Measurements from ENCODE around the gene SFN.
"Not testable (repeated sequence)": the region's sequence is repeated elsewhere in the genome, so short reads cannot be mapped to it uniquely, and the experiment has no call there.

Gene SFN

GRCh38 chr1:26862781-26863684, at the start of gene SFN:
Gene SFN (plus strand): TSS chr1:26863149. CDS start chr1:26863213, 64 bp downstream.
- DNase-seq: peak; percentile 34

- no peak for DNase-seq
Measured at GRCh38 chr1:26814377-26814776, 48.6 kb upstream of the SFN start.

- DNase-seq: no peak
Measured at GRCh38 chr1:26814893-26815292, 48.1 kb upstream of the SFN start.

- peak; percentile 86 for DNase-seq
Measured at GRCh38 chr1:26820784-26821269, 42.1 kb upstream of the SFN start.

GRCh38 chr1:26822737-26823395, 40.1 kb upstream of the SFN start:
- no peak for DNase-seq

GRCh38 chr1:26824731-26825130, 38.2 kb upstream of the SFN start:
- DNase-seq: no peak

GRCh38 chr1:26826261-26827105, 36.5 kb upstream of the SFN start, which contains the start of gene ZDHHC18:
Gene ZDHHC18 (plus strand): TSS chr1:26826688. CDS start chr1:26826805, 117 bp downstream.
- peak; percentile 77 for DNase-seq

- DNase-seq: no peak
Measured at GRCh38 chr1:26827106-26827604, 35.8 kb upstream of the SFN start.

GRCh38 chr1:26827663-26828062, 35.3 kb upstream of the SFN start:
- no peak for DNase-seq

GRCh38 chr1:26828411-26828991, 34.4 kb upstream of the SFN start:
- peak; percentile 35 for DNase-seq

GRCh38 chr1:26829184-26829911, 33.6 kb upstream of the SFN start:
- DNase-seq: no peak

GRCh38 chr1:26831059-26831458, 31.9 kb upstream of the SFN start:
- DNase-seq: no peak

GRCh38 chr1:26831546-26832248, 31.3 kb upstream of the SFN start:
- peak; percentile 4 for DNase-seq

GRCh38 chr1:26832249-26832960, 30.5 kb upstream of the SFN start:
- no peak for DNase-seq

- no peak for DNase-seq
Measured at GRCh38 chr1:26833432-26834405, 29.2 kb upstream of the SFN start.

- DNase-seq: not testable (repeated sequence)
Measured at GRCh38 chr1:26837665-26838064, 25.3 kb upstream of the SFN start.

GRCh38 chr1:26838474-26839338, 24.2 kb upstream of the SFN start:
- no peak for DNase-seq

- DNase-seq: no peak
Measured at GRCh38 chr1:26839339-26839722, 23.6 kb upstream of the SFN start.

All from OCI-M1 (cell line).